GM12873 (cell line): Measurements from ENCODE around the gene PTPRD.

Source experiments
- CTCF ChIP-seq: IDR thresholded peaks from 2 replicates; pipeline ENCODE4 v1.5.1; 2012; ENCODE audit warnings: low read depth, mild to moderate bottlenecking, moderate library complexity, low read length, control low read depth; ENCODE audit not compliant: insufficient read depth; ENCODE audit errors: missing control alignments

PTPRD gene

GRCh38 chr9:8384091-8384490 lies 2228.7 kb downstream of the PTPRD start:
- no peak for TF ChIP-seq CTCF

GRCh38 chr9:8382777-8383527 lies 2229.8 kb downstream of the PTPRD start:
- no peak for TF ChIP-seq CTCF

- TF ChIP-seq CTCF: no peak
Observed at GRCh38 chr9:8382266-8382665, 2230.5 kb downstream of the PTPRD start.

GRCh38 chr9:8381601-8382000 lies 2231.2 kb downstream of the PTPRD start:
- no peak for TF ChIP-seq CTCF

GRCh38 chr9:8374471-8374870 lies 2238.3 kb downstream of the PTPRD start:
- TF ChIP-seq CTCF: no peak

GRCh38 chr9:8371686-8372085 lies 2241.1 kb downstream of the PTPRD start:
- TF ChIP-seq CTCF: no peak

- TF ChIP-seq CTCF: no peak
Observed at GRCh38 chr9:8366161-8366926, 2246.5 kb downstream of the PTPRD start.
